ENCODE results near the gene RBCK1. TPM values are rescaled to one million over a fixed set of nuclear protein-coding genes. Genes with fewer than 3 reads are reported as not detected.

The RBCK1 gene
- total RNA-seq, 2 donors from 2014 or later: 157 to 159 TPM

GRCh38 chr20:454951-455350, 46.9 kb downstream of the RBCK1 start:
- Mint-ChIP-seq H3K4me1 (ENCODE audit: low read depth in 2 of 2) (peaks cover 27% of the 10 kb centered on the region in 2 donors), H3K4me3 (no peak overlapping the region), H3K27ac (no peak overlapping the region), H3K9me3 (no peaks in the 10 kb centered on the region), H3K27me3 (no peaks in the 10 kb centered on the region), H3K36me3 (no peaks in the 10 kb centered on the region)
- ATAC-seq (no peak), DNase-seq (ENCODE audit: low spot score) (no peak)

- H3K4me3 Mint-ChIP-seq: peak overlapping the region; percentile 10
- H3K27ac Mint-ChIP-seq: no peak overlapping the region
- no peaks in the 10 kb centered on the region for H3K27me3 Mint-ChIP-seq
- ATAC-seq (no peak), DNase-seq (ENCODE audit: low spot score) (no peak)
- peaks cover 41 to 46% of the 10 kb centered on the region in 2 donors for H3K4me1 Mint-ChIP-seq (ENCODE audit: low read depth in 2 of 2)
- H3K9me3 Mint-ChIP-seq: no peaks in the 10 kb centered on the region
- peaks cover 4% of the 10 kb centered on the region for H3K36me3 Mint-ChIP-seq
Observed at GRCh38 chr20:458776-459175, 50.7 kb downstream of the RBCK1 start.

GRCh38 chr20:460180-460579, 52.1 kb downstream of the RBCK1 start:
- Mint-ChIP-seq H3K9me3 (no peaks in the 10 kb centered on the region), H3K4me3 (peak overlapping the region; percentile 97), H3K27me3 (no peaks in the 10 kb centered on the region), H3K27ac (peak overlapping the region; percentile 88 to 96), H3K4me1 (ENCODE audit: low read depth in 2 of 2) (peaks cover 44 to 46% of the 10 kb centered on the region in 2 donors), H3K36me3 (peaks cover 4% of the 10 kb centered on the region)
- ATAC-seq (no peak), DNase-seq (ENCODE audit: low spot score) (no peak)

- DNase-seq (ENCODE audit: low spot score) (no peak), ATAC-seq (no peak)
- Mint-ChIP-seq H3K36me3 (peaks cover 4% of the 10 kb centered on the region), H3K4me1 (ENCODE audit: low read depth in 2 of 2) (peaks cover 44 to 46% of the 10 kb centered on the region in 2 donors), H3K9me3 (no peaks in the 10 kb centered on the region), H3K4me3 (peak overlapping the region; percentile 97), H3K27me3 (no peaks in the 10 kb centered on the region), H3K27ac (peak overlapping the region; percentile 88 to 96)
Observed at GRCh38 chr20:460707-461106, 52.6 kb downstream of the RBCK1 start.

GRCh38 chr20:461254-462198, 53.4 kb downstream of the RBCK1 start:
- Mint-ChIP-seq H3K4me3 (peak overlapping the region; percentile 97), H3K36me3 (peaks cover 4% of the 10 kb centered on the region), H3K27ac (peak overlapping the region; percentile 88 to 96), H3K4me1 (ENCODE audit: low read depth in 2 of 2) (peaks cover 40 to 42% of the 10 kb centered on the region in 2 donors), H3K27me3 (no peaks in the 10 kb centered on the region), H3K9me3 (no peaks in the 10 kb centered on the region)
- DNase-seq (ENCODE audit: low spot score): peak; percentile 73
- ATAC-seq: peak; percentile 69 to 74

GRCh38 chr20:462199-462991, 54.3 kb downstream of the RBCK1 start, which contains the start of gene TBC1D20:
TSS of gene TBC1D20 (minus strand) at chr20:462533. CDS start at chr20:462405, 128 bp downstream.
- ATAC-seq (peak; percentile 96 to 98), DNase-seq (ENCODE audit: low spot score) (peak; percentile 91)
- H3K4me3 Mint-ChIP-seq: peak within 1 kb of the TSS; percentile 97
- peak within 1 kb of the TSS; percentile 89 to 96 for H3K27ac Mint-ChIP-seq
- peaks cover 0 to 3% of the 10 kb centered on the region in 2 donors for H3K27me3 Mint-ChIP-seq
- H3K36me3 Mint-ChIP-seq: peaks cover 7% of the 10 kb centered on the region
- H3K9me3 Mint-ChIP-seq: no peaks in the 10 kb centered on the region
- peaks cover 38 to 39% of the 10 kb centered on the region in 2 donors for H3K4me1 Mint-ChIP-seq (ENCODE audit: low read depth in 2 of 2)

- ATAC-seq (no peak), DNase-seq (ENCODE audit: low spot score) (no peak)
- Mint-ChIP-seq H3K27ac (no peak overlapping the region), H3K36me3 (peaks cover 4% of the 10 kb centered on the region), H3K9me3 (no peaks in the 10 kb centered on the region), H3K4me3 (no peak overlapping the region), H3K27me3 (peaks cover 0 to 14% of the 10 kb centered on the region in 2 donors), H3K4me1 (ENCODE audit: low read depth in 2 of 2) (peaks cover 6 to 10% of the 10 kb centered on the region in 2 donors)
Observed at GRCh38 chr20:467755-468154, 59.7 kb downstream of the RBCK1 start.

- Mint-ChIP-seq H3K9me3 (no peaks in the 10 kb centered on the region), H3K27ac (no peak overlapping the region), H3K27me3 (peaks cover 0 to 14% of the 10 kb centered on the region in 2 donors), H3K4me1 (ENCODE audit: low read depth in 2 of 2) (peaks cover 0 to 3% of the 10 kb centered on the region in 2 donors), H3K36me3 (peaks cover 4% of the 10 kb centered on the region), H3K4me3 (no peak overlapping the region)
- DNase-seq (ENCODE audit: low spot score) (no peak), ATAC-seq (no peak)
Observed at GRCh38 chr20:469746-470490, 61.8 kb downstream of the RBCK1 start.

GRCh38 chr20:472137-472846, 64.2 kb downstream of the RBCK1 start:
- Mint-ChIP-seq H3K4me1 (ENCODE audit: low read depth in 2 of 2) (peaks cover 0 to 3% of the 10 kb centered on the region in 2 donors), H3K27me3 (peaks cover 0 to 12% of the 10 kb centered on the region in 2 donors), H3K4me3 (no peak overlapping the region), H3K9me3 (no peaks in the 10 kb centered on the region), H3K36me3 (peaks cover 3% of the 10 kb centered on the region), H3K27ac (no peak overlapping the region)
- DNase-seq (ENCODE audit: low spot score) (no peak), ATAC-seq (no peak)

GRCh38 chr20:472889-473292, 64.8 kb downstream of the RBCK1 start:
- no peak overlapping the region for H3K4me3 Mint-ChIP-seq
- no peak for ATAC-seq
- peak overlapping the region in 1 of 2 donors; percentile 4 for H3K27ac Mint-ChIP-seq
- H3K27me3 Mint-ChIP-seq: peaks cover 0 to 10% of the 10 kb centered on the region in 2 donors
- H3K4me1 Mint-ChIP-seq (ENCODE audit: low read depth in 2 of 2): peaks cover 0 to 3% of the 10 kb centered on the region in 2 donors
- no peak for DNase-seq (ENCODE audit: low spot score)
- no peaks in the 10 kb centered on the region for H3K9me3 Mint-ChIP-seq
- H3K36me3 Mint-ChIP-seq: no peaks in the 10 kb centered on the region

GRCh38 chr20:474581-474980, 66.5 kb downstream of the RBCK1 start:
- peaks cover 5% of the 10 kb centered on the region for H3K36me3 Mint-ChIP-seq
- DNase-seq (ENCODE audit: low spot score): no peak

GRCh38 chr20:475463-476357, 67.6 kb downstream of the RBCK1 start:
- no peak for ATAC-seq
- Mint-ChIP-seq H3K27me3 (no peaks in the 10 kb centered on the region), H3K27ac (no peak overlapping the region), H3K36me3 (peaks cover 5% of the 10 kb centered on the region), H3K4me1 (ENCODE audit: low read depth in 2 of 2) (peaks cover 7 to 11% of the 10 kb centered on the region in 2 donors), H3K4me3 (no peak overlapping the region), H3K9me3 (no peaks in the 10 kb centered on the region)
- no peak for DNase-seq (ENCODE audit: low spot score)

More at GRCh38 chr20:474581-474980, 66.5 kb downstream of the RBCK1 start:
- Mint-ChIP-seq H3K4me3 (no peak overlapping the region), H3K27ac (no peak overlapping the region), H3K9me3 (no peaks in the 10 kb centered on the region), H3K27me3 (no peaks in the 10 kb centered on the region), H3K4me1 (ENCODE audit: low read depth in 2 of 2) (peaks cover 7 to 11% of the 10 kb centered on the region in 2 donors)
- ATAC-seq: no peak

Measured in natural killer cell treated with Interleukin-12 subunit alpha and Interleukin-12 subunit beta and Interleukin-15 and Interleukin-18, amount 100 ng/mL, for 72 hours (primary cell).